T-cell (primary cell): ENCODE results near the gene RPTN. TPM values are rescaled to one million over a fixed set of nuclear protein-coding genes. Genes with fewer than 3 reads are reported as not detected.

Experiments
- ATAC-seq, 4 experiments: fragments of 200-7000 bp in 3 of 4; fragments of 150-1000 bp in 1 of 4; cut with Tn5 transposase; replicated peaks in 1 of 4; 1 replicate in 3 of 4; 2 replicates in 1 of 4; pipeline ENCODE4 v1.10.0; 2021; ENCODE audit warnings: moderate library complexity in 3 of 4, mild to moderate bottlenecking in 2 of 4, moderate number of reproducible peaks in 1 of 4
- CTCF ChIA-PET, 2 donors: fragments of 300-600 bp; sonication (Branson Sonifier 250); formaldehyde crosslinking; loops; one replicate each; lab custom pipeline; 2022; ENCODE audit warnings: antibody characterized with exemption in 2 of 2; lab: Charles Lee
- POLR2A ChIA-PET, 2 donors: fragments of 300-600 bp; sonication (Branson Sonifier 250); formaldehyde crosslinking; loops; one replicate each; lab custom pipeline; 2022; ENCODE audit warnings: antibody characterized with exemption in 2 of 2; lab: Charles Lee
- DNase-seq, 35 experiments: peaks; one replicate each; pipeline versions ENCODE4 v3.0.0 to v3.0.0-alpha.2; 2013 to 2023
- H3K27ac ChIP-seq: one replicate; pipeline ENCODE4 v1.5.1; 2013; ENCODE audit warnings: low read length
- H3K27me3 ChIP-seq, 2 experiments: replicated peaks in 1 of 2; 1 replicate in 1 of 2; 2 replicates in 1 of 2; pipeline versions ENCODE4 v1.6.1 to v1.7.0; 2013; ENCODE audit warnings: low read length in 1 of 2, mixed read lengths in 1 of 2; ENCODE audit not compliant: control insufficient read depth in 2 of 2, insufficient read depth in 2 of 2; ENCODE audit errors: extremely low read depth in 1 of 2
- H3K36me3 ChIP-seq, 2 donors: 1 replicate in 1 of 2; 2 replicates in 1 of 2; pipeline versions ENCODE4 v1.6.1 to v1.7.0; 2013; ENCODE audit warnings: low read length in 1 of 2; ENCODE audit not compliant: control insufficient read depth in 2 of 2, insufficient read depth in 1 of 2; ENCODE audit errors: extremely low read depth in 1 of 2
- H3K4me1 ChIP-seq, 2 experiments: 1 replicate in 1 of 2; 2 replicates in 1 of 2; pipeline versions ENCODE4 v1.6.1 to v1.7.0; 2013; ENCODE audit warnings: low read length in 2 of 2, mixed read lengths in 1 of 2; ENCODE audit not compliant: insufficient read depth in 2 of 2, control insufficient read depth in 1 of 2; ENCODE audit errors: extremely low read depth in 1 of 2
- H3K4me3 ChIP-seq, 2 donors: 1 replicate in 1 of 2; 2 replicates in 1 of 2; pipeline versions ENCODE4 v1.5.1 to v1.7.0; 2013; ENCODE audit warnings: mild to moderate bottlenecking in 2 of 2, low read length in 1 of 2, moderate library complexity in 1 of 2; ENCODE audit not compliant: control insufficient read depth in 1 of 2; ENCODE audit errors: extremely low read depth in 1 of 2
- H3K9me3 ChIP-seq: 2 replicates; pipeline ENCODE4 v1.7.0; 2013
- H3K27ac Mint-ChIP-seq, 2 donors: one replicate each; pipeline ENCODE4 v1.8.0; 2020 to 2021; ENCODE audit warnings: mild to moderate bottlenecking in 2 of 2, mixed read lengths in 2 of 2
- H3K27me3 Mint-ChIP-seq, 2 donors: one replicate each; pipeline ENCODE4 v1.8.0; 2021 to 2022; ENCODE audit warnings: mixed read lengths in 2 of 2
- H3K36me3 Mint-ChIP-seq: one replicate; pipeline ENCODE4 v1.8.0; 2021; ENCODE audit warnings: mixed read lengths
- H3K4me1 Mint-ChIP-seq, 3 donors: one replicate each; pipeline ENCODE4 v1.8.0; 2020 to 2022; ENCODE audit warnings: mixed read lengths in 3 of 3, mild to moderate bottlenecking in 1 of 3
- H3K4me3 Mint-ChIP-seq, 3 donors: one replicate each; pipeline ENCODE4 v1.8.0; 2020 to 2022; ENCODE audit warnings: mild to moderate bottlenecking in 3 of 3, mixed read lengths in 3 of 3, moderate library complexity in 3 of 3
- H3K9me3 Mint-ChIP-seq, 3 donors: one replicate each; pipeline ENCODE4 v1.8.0; 2020 to 2022; ENCODE audit warnings: mixed read lengths in 3 of 3
- WGBS: methylation state at CpG from one replicate; pipeline ENCODE4 v1.1.5; 2013; ENCODE audit warnings: missing lambda C conversion rate; ENCODE audit not compliant: insufficient coverage; 5-methylcytosine and 5-hydroxymethylcytosine counted together
- total RNA-seq, 35 experiments: library from RNA in 6 of 35; stranded (reverse) in 6 of 35; fragments of 120-200 nt in 1 of 35; gene quantifications; one replicate each; pipeline versions ENCODE4 v1.2.1 to v1.2.4 and lab custom pipeline; 2013 to 2026

RPTN gene
- total RNA-seq, 5 donors from 2014 or later (not counting 1 experiment from before 2014, with no cell fraction given) = not detected

GRCh38 chr1:152115344-152115743 lies 43.7 kb downstream of the RPTN start, which contains the start of gene TCHH:
Gene TCHH, minus strand, starts transcription at chr1:152115444. Its CDS starts 1,364 bp downstream, at chr1:152114080.
- ChIA-PET CTCF (interaction anchor here in 1 of 2 donors (0.7 kb wide), 1 partner anchor 78 kb away, joined by 3 read pairs; no protein-coding TSS in a partner anchor), POLR2A (no interaction called here)
- H3K27ac Mint-ChIP-seq = no peak within 1 kb of the TSS
- peaks cover 0 to 24% of the 10 kb centered on the region in 2 experiments for H3K4me1 ChIP-seq
- peaks cover 21 to 27% of the 10 kb centered on the region in 2 experiments for H3K27me3 ChIP-seq
- no peaks in the 10 kb centered on the region for H3K4me1 Mint-ChIP-seq
- DNase-seq = no peak
- H3K4me3 ChIP-seq = no peak within 1 kb of the TSS
- no CpG with 5 or more reads among the region's 4 CpGs for WGBS
- H3K4me3 Mint-ChIP-seq = no peak within 1 kb of the TSS
- no peaks in the 10 kb centered on the region for H3K9me3 Mint-ChIP-seq
- H3K27me3 Mint-ChIP-seq = peaks cover 26 to 30% of the 10 kb centered on the region in 2 donors
- ATAC-seq = no peak
- no peak within 1 kb of the TSS for H3K27ac ChIP-seq
- H3K36me3 Mint-ChIP-seq = no peaks in the 10 kb centered on the region
- no peaks in the 10 kb centered on the region for H3K9me3 ChIP-seq
- no peaks in the 10 kb centered on the region for H3K36me3 ChIP-seq

- H3K27ac Mint-ChIP-seq = no peak overlapping the region
- H3K36me3 Mint-ChIP-seq = no peaks in the 10 kb centered on the region
- Histone ChIP-seq H3K27ac (no peak overlapping the region), H3K4me3 (peak overlapping the region in 1 of 2 donors; percentile 14), H3K9me3 (no peaks in the 10 kb centered on the region), H3K4me1 (peaks cover 0 to 48% of the 10 kb centered on the region in 2 experiments), H3K36me3 (no peaks in the 10 kb centered on the region), H3K27me3 (peaks cover 25 to 51% of the 10 kb centered on the region in 2 experiments)
- 3% methylated on average over 5 of the region's 13 CpGs for WGBS
- H3K4me1 Mint-ChIP-seq = no peaks in the 10 kb centered on the region
- CTCF ChIA-PET = no interaction called here
- no peak overlapping the region for H3K4me3 Mint-ChIP-seq
- POLR2A ChIA-PET = interaction anchor here in 1 of 2 donors (0.6 kb wide), 1 partner anchor 63 kb away, joined by 3 read pairs; no protein-coding TSS in a partner anchor
- H3K27me3 Mint-ChIP-seq = peaks cover 15 to 26% of the 10 kb centered on the region in 2 donors
- no peaks in the 10 kb centered on the region for H3K9me3 Mint-ChIP-seq
- no peak for DNase-seq
- no peak for ATAC-seq
These were observed 46.1 kb downstream of the RPTN start for GRCh38 chr1:152112885-152113432.

- Histone ChIP-seq H3K27ac (no peak overlapping the region), H3K36me3 (no peaks in the 10 kb centered on the region), H3K4me3 (peak overlapping the region; percentile 14 to 62), H3K27me3 (peaks cover 29 to 57% of the 10 kb centered on the region in 2 experiments), H3K9me3 (no peaks in the 10 kb centered on the region), H3K4me1 (peaks cover 0 to 53% of the 10 kb centered on the region in 2 experiments)
- Mint-ChIP-seq H3K9me3 (no peaks in the 10 kb centered on the region), H3K27me3 (peaks cover 12 to 23% of the 10 kb centered on the region in 2 donors), H3K4me3 (no peak overlapping the region), H3K36me3 (no peaks in the 10 kb centered on the region), H3K27ac (no peak overlapping the region), H3K4me1 (no peaks in the 10 kb centered on the region)
- DNase-seq = peak in 1 of 35 experiments; percentile 22
- POLR2A ChIA-PET = interaction anchor here in 1 of 2 donors (0.6 kb wide), 1 partner anchor 63 kb away, joined by 3 read pairs; no protein-coding TSS in a partner anchor
- WGBS = 3% methylated on average over 53 of the region's 53 CpGs
- CTCF ChIA-PET = no interaction called here
- ATAC-seq = no peak
These were observed 46.7 kb downstream of the RPTN start for GRCh38 chr1:152112101-152112884.

GRCh38 chr1:152111515-152111968 lies 47.5 kb downstream of the RPTN start:
- no peak overlapping the region for H3K27ac ChIP-seq
- peak in 3 of 35 experiments; percentile 14 to 30 (median 29) for DNase-seq
- H3K27me3 ChIP-seq = peaks cover 29 to 59% of the 10 kb centered on the region in 2 experiments
- Mint-ChIP-seq H3K4me3 (no peak overlapping the region), H3K27ac (no peak overlapping the region), H3K27me3 (peaks cover 9 to 16% of the 10 kb centered on the region in 2 donors), H3K4me1 (no peaks in the 10 kb centered on the region), H3K36me3 (no peaks in the 10 kb centered on the region), H3K9me3 (no peaks in the 10 kb centered on the region)
- H3K36me3 ChIP-seq = no peaks in the 10 kb centered on the region
- WGBS = under 1% methylated on average over 37 of the region's 44 CpGs
- H3K4me1 ChIP-seq = peaks cover 0 to 53% of the 10 kb centered on the region in 2 experiments
- ChIA-PET POLR2A (interaction anchor here in 1 of 2 donors (0.8 kb wide), 1 partner anchor 102 kb away, joined by 22 read pairs; no protein-coding TSS in a partner anchor), CTCF (no interaction called here)
- H3K4me3 ChIP-seq = peak overlapping the region; percentile 52 to 74
- H3K9me3 ChIP-seq = no peaks in the 10 kb centered on the region
- ATAC-seq = peak; percentile 6 to 34 (median 31)

GRCh38 chr1:152110860-152111514 lies 48.0 kb downstream of the RPTN start:
- H3K9me3 Mint-ChIP-seq = no peaks in the 10 kb centered on the region
- H3K27ac ChIP-seq = no peak overlapping the region
- peak overlapping the region; percentile 52 to 74 for H3K4me3 ChIP-seq
- peaks cover 0 to 53% of the 10 kb centered on the region in 2 experiments for H3K4me1 ChIP-seq
- H3K4me1 Mint-ChIP-seq = no peaks in the 10 kb centered on the region
- CTCF ChIA-PET = interaction anchor here in 1 of 2 donors (1.7 kb wide), 1 partner anchor 57 kb away, joined by 4 read pairs; no protein-coding TSS in a partner anchor
- H3K9me3 ChIP-seq = no peaks in the 10 kb centered on the region
- peaks cover 32 to 59% of the 10 kb centered on the region in 2 experiments for H3K27me3 ChIP-seq
- no peak overlapping the region for H3K4me3 Mint-ChIP-seq
- H3K36me3 ChIP-seq = no peaks in the 10 kb centered on the region
- ATAC-seq = peak; percentile 44 to 71 (median 68)
- under 1% methylated on average over 60 of the region's 60 CpGs for WGBS
- H3K27me3 Mint-ChIP-seq = peaks cover 9 to 14% of the 10 kb centered on the region in 2 donors
- POLR2A ChIA-PET = interaction anchor here in 1 of 2 donors (0.8 kb wide), 1 partner anchor 102 kb away, joined by 22 read pairs; no protein-coding TSS in a partner anchor
- no peak overlapping the region for H3K27ac Mint-ChIP-seq
- no peaks in the 10 kb centered on the region for H3K36me3 Mint-ChIP-seq
- DNase-seq = peak in 7 of 35 experiments; percentile 7 to 42 (median 15)
